IPS-NIHi11 (cell line): ENCODE measurements around the gene TGFBR3L.
A peak's percentile ranks its signal among the peaks of the same experiment; 100 is the strongest.

Source experiments
- DNase-seq: peaks from one replicate; pipeline ENCODE4 v3.0.0; 2012; ENCODE audit warnings: mixed read lengths, low spot score

TGFBR3L gene

GRCh38 chr19:7904074-7905020 lies 10.3 kb upstream of the TGFBR3L start:
- peak; percentile 74 for DNase-seq

GRCh38 chr19:7905268-7905667 lies 9.4 kb upstream of the TGFBR3L start:
- DNase-seq: no peak

DNA sequence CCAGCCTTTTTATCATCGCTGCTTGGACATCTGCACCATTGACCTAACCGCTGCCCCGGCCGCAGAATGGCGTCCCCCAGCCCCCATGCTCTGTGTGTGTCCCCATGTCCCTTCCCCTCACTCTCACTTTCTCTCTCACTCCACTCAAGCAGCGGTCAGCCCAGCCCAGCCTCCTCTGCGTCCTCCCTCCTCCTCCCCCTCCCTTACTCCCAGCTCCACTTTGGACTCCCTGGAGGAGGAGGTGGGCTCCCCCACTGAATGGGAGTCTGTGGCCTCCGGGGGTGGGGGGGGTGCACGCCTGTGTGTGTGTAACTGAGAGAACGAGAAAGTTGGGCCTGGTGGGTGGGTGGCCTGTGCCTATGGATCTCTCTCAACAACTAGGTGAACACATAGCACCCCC lies 8.8 kb upstream of the TGFBR3L start:
- no peak for DNase-seq

DNA sequence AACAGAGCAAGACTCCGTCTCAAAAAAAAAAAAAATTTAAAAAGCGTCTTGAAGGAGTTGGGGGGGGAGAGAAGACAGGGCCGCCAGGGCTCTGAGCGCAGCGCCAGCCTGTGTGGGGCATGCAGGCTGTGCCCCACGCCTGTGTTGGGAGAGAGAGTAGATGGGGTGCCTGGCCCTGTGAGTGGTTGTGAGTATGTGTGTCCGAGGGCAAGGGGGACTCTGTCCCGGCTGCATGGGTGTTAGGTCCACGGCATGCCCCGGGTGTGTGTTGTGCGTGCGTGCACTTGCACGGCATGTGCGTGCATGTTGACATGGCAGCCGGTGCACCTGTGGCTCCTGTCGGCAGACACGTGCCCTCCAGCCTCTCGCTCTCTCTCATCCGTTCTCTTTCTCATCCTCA lies 7.5 kb upstream of the TGFBR3L start:
- no peak for DNase-seq

- DNase-seq: no peak
These were observed 7.1 kb upstream of the TGFBR3L start for GRCh38 chr19:7907544-7907943.

GRCh38 chr19:7908078-7908699 lies 6.4 kb upstream of the TGFBR3L start:
- no peak for DNase-seq

DNA sequence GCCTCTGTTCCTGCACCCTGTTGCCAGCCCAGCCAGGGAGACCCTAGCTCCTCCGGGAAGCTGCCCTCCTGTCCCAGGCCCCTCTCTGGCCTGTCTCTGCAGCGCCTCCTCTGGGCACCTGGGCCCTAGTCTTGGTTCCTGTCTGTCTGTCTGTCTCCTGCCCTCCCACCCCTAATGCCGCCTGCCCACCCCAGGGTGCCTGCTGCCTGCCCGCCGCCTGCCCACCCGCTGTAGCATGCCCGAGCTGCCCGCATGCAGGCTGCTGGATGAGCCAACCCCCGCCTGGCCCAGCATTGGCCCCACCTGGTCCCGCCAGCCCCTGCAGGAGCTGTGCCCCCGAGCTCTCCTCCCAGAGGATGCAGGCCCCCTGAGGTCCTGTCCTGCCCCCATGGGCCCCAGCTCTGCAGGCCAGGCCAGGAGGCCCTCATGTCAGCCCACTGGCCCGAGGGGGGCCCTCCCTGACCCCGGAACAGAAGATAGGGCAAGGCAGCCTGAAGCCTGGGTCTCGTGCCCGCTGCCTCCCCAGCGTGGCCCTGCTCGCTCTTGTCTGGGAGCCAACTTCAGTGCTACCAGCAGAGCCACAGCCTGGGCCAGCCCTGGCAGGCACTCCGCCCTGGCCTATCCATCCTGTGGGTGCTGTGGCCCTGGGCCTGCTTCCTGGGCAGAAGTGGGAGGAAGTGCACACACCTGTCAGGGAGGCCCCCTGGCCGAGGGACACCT lies 5.7 kb upstream of the TGFBR3L start:
- no peak for DNase-seq

GRCh38 chr19:7909471-7910067 lies 5.1 kb upstream of the TGFBR3L start:
- no peak for DNase-seq

DNA sequence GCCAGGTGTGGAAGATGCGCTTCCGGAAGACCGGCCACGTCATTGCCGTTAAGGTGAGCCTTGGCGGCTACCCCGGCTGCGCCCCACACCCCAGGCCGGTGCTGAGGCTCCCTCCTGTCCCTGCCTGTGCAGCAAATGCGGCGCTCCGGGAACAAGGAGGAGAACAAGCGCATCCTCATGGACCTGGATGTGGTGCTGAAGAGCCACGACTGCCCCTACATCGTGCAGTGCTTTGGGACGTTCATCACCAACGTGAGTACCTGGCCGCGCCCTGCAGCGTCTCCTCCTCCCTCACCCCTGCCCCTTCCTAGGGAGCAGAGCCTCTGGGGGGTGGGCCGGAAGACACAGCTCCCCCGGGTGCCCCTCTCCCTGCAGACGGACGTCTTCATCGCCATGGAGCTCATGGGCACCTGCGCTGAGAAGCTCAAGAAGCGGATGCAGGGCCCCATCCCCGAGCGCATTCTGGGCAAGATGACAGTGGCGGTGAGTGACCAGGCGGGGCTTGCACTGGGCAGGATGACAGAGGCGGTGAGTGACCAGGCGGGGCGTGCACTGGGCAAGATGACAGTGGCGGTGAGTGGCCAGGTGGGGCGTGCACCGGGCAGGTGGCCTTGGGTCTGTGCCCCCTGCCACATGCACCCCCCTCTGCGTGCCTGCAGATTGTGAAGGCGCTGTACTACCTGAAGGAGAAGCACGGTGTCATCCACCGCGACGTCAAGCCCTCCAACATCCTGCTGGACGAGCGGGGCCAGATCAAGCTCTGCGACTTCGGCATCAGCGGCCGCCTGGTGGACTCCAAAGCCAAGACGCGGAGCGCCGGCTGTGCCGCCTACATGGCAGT lies 4.1 kb upstream of the TGFBR3L start:
- DNase-seq: no peak

GRCh38 chr19:7911508-7912143 lies 3.0 kb upstream of the TGFBR3L start:
- no peak for DNase-seq

GRCh38 chr19:7912144-7912696 lies 2.4 kb upstream of the TGFBR3L start:
- DNase-seq: no peak

GRCh38 chr19:7912697-7913564 lies 1.7 kb upstream of the TGFBR3L start:
- no peak for DNase-seq

DNA sequence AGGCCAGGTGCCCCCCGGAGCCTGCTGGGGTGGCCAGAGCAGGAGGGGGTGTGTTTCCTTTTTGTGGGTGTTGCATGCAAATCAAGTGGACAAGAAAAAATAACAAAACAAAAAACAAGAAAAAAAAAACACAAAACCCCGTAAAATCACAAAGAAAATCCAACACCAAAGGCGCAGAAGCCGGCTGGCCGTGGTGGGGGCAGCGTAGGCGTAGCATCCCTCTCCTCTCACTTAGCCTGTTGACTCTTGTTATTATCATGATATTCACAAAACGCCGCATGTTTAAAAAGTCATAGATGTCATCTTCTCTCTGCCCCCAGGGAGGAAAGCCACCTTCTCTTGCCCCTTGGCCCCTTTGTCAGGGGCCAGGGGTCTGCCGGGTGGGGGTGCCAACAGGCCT lies 978 bp upstream of the TGFBR3L start:
- no peak for DNase-seq

DNA sequence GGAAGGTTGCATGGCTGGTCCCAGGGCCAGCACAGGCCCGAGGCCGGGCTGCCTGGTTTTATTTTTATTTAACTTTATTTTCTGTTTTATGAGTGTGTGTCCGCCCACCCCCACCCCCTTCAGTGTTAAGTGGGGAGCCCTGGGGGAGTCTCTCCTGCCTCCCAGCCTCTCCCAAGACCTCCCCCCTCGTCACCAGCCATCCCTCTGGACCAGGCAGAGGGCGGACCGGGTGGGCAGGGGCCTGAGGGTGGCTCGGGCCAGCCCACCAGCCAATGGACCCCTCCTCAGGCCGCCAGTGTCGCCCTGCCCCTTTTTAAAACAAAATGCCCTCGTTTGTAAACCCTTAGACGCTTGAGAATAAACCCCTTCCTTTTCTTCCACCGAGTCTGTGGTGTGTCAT lies 531 bp upstream of the TGFBR3L start:
- no peak for DNase-seq

GRCh38 chr19:7915250-7916102 lies 846 bp downstream of the TGFBR3L start:
- no peak for DNase-seq

DNA sequence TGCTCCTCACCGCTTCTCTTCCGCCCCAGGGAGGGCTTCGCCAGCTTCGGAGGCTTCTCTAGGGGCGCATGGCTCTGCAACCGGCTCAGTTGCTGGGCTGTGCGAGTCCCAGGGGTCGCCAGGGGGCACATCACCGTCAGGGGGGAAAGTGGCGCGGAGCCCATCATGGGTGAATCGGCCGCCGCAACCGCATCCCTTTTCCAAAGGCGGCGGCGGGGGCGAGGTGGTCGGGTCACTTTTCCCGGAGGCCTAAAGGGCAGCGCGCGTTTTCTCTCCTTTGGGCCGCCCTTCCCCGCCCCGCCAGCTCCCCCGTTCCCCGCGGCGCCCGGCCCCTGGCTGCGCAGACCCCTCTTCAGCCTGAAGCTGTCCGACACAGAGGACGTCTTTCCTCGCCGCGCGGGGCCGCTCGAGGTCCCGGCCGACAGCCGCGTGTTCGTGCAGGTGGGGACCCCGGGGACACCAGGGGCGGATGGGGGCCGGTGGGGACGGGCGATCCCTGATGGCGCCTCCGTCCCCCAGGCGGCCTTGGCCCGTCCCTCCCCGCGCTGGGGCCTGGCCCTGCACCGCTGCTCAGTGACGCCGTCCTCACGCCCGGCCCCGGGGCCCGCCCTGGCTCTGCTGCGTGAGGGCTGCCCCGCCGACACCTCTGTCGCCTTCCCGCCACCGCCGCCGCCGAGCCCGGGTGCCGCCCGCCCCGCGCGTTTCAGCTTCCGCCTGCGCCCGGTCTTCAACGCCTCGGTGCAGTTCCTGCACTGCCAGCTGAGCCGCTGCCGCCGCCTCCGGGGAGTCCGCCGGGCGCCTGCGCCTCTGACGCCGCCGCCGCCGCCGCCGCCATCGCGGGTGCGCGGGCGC lies 1.7 kb downstream of the TGFBR3L start:
- DNase-seq: peak; percentile 68

DNA sequence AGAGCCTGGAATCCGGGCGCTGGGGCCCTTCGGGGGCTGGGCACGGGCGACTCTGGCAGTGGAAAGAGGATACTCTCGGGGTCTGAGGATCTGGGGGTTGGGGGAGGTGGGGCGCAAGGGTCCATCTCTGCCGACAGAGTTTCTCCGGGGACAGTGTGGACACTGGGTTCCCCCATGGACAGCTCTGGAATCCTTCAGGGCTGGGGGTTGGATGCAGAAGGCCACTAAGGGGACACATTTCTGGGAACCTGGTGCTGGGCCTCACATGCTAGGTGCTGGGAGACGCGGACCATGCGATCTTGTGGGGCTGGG lies 2.3 kb downstream of the TGFBR3L start:
- DNase-seq: no peak
